ENCODE measurements around the gene JADE1.

JADE1 gene

GRCh38 chr4:128810871-128811570, 1.5 kb downstream of the JADE1 start:
- peak; percentile 80 to 82 for DNase-seq

- peak; percentile 79 to 84 for DNase-seq
These were observed 2.3 kb downstream of the JADE1 start for GRCh38 chr4:128811571-128812441.

GRCh38 chr4:128812442-128813235, 3.1 kb downstream of the JADE1 start:
- DNase-seq: peak; percentile 63 to 66

- no peak for DNase-seq
These were observed 4.5 kb downstream of the JADE1 start for GRCh38 chr4:128813965-128814364.

GRCh38 chr4:128818442-128818841, 8.9 kb downstream of the JADE1 start:
- no peak for DNase-seq

- DNase-seq: no peak
These were observed 9.7 kb downstream of the JADE1 start for GRCh38 chr4:128819082-128819742.

- no peak for DNase-seq
These were observed 11.2 kb downstream of the JADE1 start for GRCh38 chr4:128820671-128821070.

GRCh38 chr4:128821151-128821550, 11.7 kb downstream of the JADE1 start:
- DNase-seq: no peak

- no peak for DNase-seq
These were observed 13.6 kb downstream of the JADE1 start for GRCh38 chr4:128823025-128823661.

- DNase-seq: no peak
These were observed 15.7 kb downstream of the JADE1 start for GRCh38 chr4:128825226-128825625.

GRCh38 chr4:128827296-128827695, 17.8 kb downstream of the JADE1 start:
- DNase-seq: no peak

- DNase-seq: no peak
These were observed 21.5 kb downstream of the JADE1 start for GRCh38 chr4:128830906-128831503.

GRCh38 chr4:128831531-128832242, 22.2 kb downstream of the JADE1 start:
- no peak for DNase-seq

GRCh38 chr4:128832243-128832625, 22.7 kb downstream of the JADE1 start:
- DNase-seq: no peak

- no peak for DNase-seq
These were observed 26.2 kb downstream of the JADE1 start for GRCh38 chr4:128835498-128836222.

- DNase-seq: no peak
These were observed 27.7 kb downstream of the JADE1 start for GRCh38 chr4:128837198-128837597.

GRCh38 chr4:128837679-128838078, 28.2 kb downstream of the JADE1 start:
- no peak for DNase-seq

GRCh38 chr4:128840711-128841318, 31.3 kb downstream of the JADE1 start:
- DNase-seq: no peak

- DNase-seq: no peak
These were observed 31.9 kb downstream of the JADE1 start for GRCh38 chr4:128841402-128841801.

GRCh38 chr4:128844931-128845330, 35.4 kb downstream of the JADE1 start:
- no peak for DNase-seq

Measured in Kasumi-1 (cell line).